ENCODE results near the gene AOC3. TPM values are rescaled to one million over a fixed set of nuclear protein-coding genes. Genes with fewer than 3 reads are reported as not detected.

Gene AOC3
- polyA plus RNA-seq, 3 donors, result 0.85 TPM; not detected in 2

GRCh38 chr17:42900460-42901331 is 49.7 kb downstream of the AOC3 start, which contains the start of gene G6PC1:
TSS of gene G6PC1 (plus strand) at chr17:42900799. CDS start at chr17:42900877, 78 bp downstream.
- no peak within 1 kb of the TSS for H3K4me2 ChIP-seq (replicated peaks; ENCODE audit: extremely low read depth, low read length, poor library complexity, severe bottlenecking)
- Mint-ChIP-seq H3K4me1 (peaks cover 8% of the 10 kb centered on the region), H3K27ac (peak within 1 kb of the TSS in 1 of 7 donors; percentile 0), H3K4me3 (no peak within 1 kb of the TSS), H3K36me3 (no peaks in the 10 kb centered on the region), H3K9me3 (no peaks in the 10 kb centered on the region), H3K27me3 (ENCODE audit: low read depth in 3 of 3) (peaks cover 0 to 5% (median 0%) of the 10 kb centered on the region in 3 donors)
- no peak within 1 kb of the TSS for H3K4me3 ChIP-seq (replicated peaks in 1 of 3; ENCODE audit: low read depth in 2 of 3, low read length in 3 of 3)
- TF ChIP-seq CTCF (IDR thresholded peaks at IDR 0.05), result no peak
- WGBS (ENCODE audit: insufficient coverage), result 94% methylated on average over 5 of the region's 12 CpGs
- no peaks in the 10 kb centered on the region for H3K9me3 ChIP-seq (replicated peaks in 1 of 2; ENCODE audit: control insufficient read depth in 1 of 2, insufficient read depth in 1 of 2, low read length in 2 of 2)
- H3K27ac ChIP-seq (ENCODE audit: low read depth in 1 of 2, low read length in 2 of 2), result no peak within 1 kb of the TSS
- H2AFZ ChIP-seq (ENCODE audit: insufficient read depth, low read depth, low read length, poor library complexity, severe bottlenecking), result no peak within 1 kb of the TSS
- H3K36me3 ChIP-seq (replicated peaks in 1 of 2; ENCODE audit: control insufficient read depth in 1 of 2, insufficient read depth in 2 of 2, low read length in 2 of 2), result no peaks in the 10 kb centered on the region
- no peaks in the 10 kb centered on the region for H4K20me1 ChIP-seq (ENCODE audit: insufficient read depth, low read length)
- no peaks in the 10 kb centered on the region for H3K27me3 ChIP-seq (ENCODE audit: control insufficient read depth in 2 of 2, insufficient read depth in 2 of 2, low read length in 2 of 2)
- no peak for DNase-seq
- H3K9ac ChIP-seq (ENCODE audit: insufficient read depth, low read length, poor library complexity, severe bottlenecking), result no peak within 1 kb of the TSS
- H3K79me2 ChIP-seq (ENCODE audit: insufficient read depth, low read length), result no peaks in the 10 kb centered on the region
- intact Hi-C loops (cut with micrococcal nuclease), result no loop called here
- peaks cover 0 to 1% of the 10 kb centered on the region in 2 donors for H3K4me1 ChIP-seq (ENCODE audit: control insufficient read depth in 1 of 2, insufficient read depth in 2 of 2, low read length in 2 of 2)

GRCh38 chr17:42901535-42902229 is 50.7 kb downstream of the AOC3 start:
- no peaks in the 10 kb centered on the region for H3K9me3 Mint-ChIP-seq
- Histone ChIP-seq H2AFZ (ENCODE audit: insufficient read depth, low read depth, low read length, poor library complexity, severe bottlenecking) (no peak overlapping the region), H3K4me2 (replicated peaks; ENCODE audit: extremely low read depth, low read length, poor library complexity, severe bottlenecking) (no peak overlapping the region), H3K79me2 (ENCODE audit: insufficient read depth, low read length) (no peaks in the 10 kb centered on the region), H3K4me1 (ENCODE audit: control insufficient read depth in 1 of 2, insufficient read depth in 2 of 2, low read length in 2 of 2) (no peaks in the 10 kb centered on the region), H3K4me3 (replicated peaks in 1 of 3; ENCODE audit: low read depth in 2 of 3, low read length in 3 of 3) (no peak overlapping the region), H3K9ac (ENCODE audit: insufficient read depth, low read length, poor library complexity, severe bottlenecking) (no peak overlapping the region), H3K9me3 (replicated peaks in 1 of 2; ENCODE audit: control insufficient read depth in 1 of 2, insufficient read depth in 1 of 2, low read length in 2 of 2) (no peaks in the 10 kb centered on the region), H3K27ac (ENCODE audit: low read depth in 1 of 2, low read length in 2 of 2) (no peak overlapping the region), H4K20me1 (ENCODE audit: insufficient read depth, low read length) (no peaks in the 10 kb centered on the region), H3K36me3 (replicated peaks in 1 of 2; ENCODE audit: control insufficient read depth in 1 of 2, insufficient read depth in 2 of 2, low read length in 2 of 2) (no peaks in the 10 kb centered on the region), H3K27me3 (ENCODE audit: control insufficient read depth in 2 of 2, insufficient read depth in 2 of 2, low read length in 2 of 2) (no peaks in the 10 kb centered on the region)
- intact Hi-C loops (cut with micrococcal nuclease), result no loop called here
- no peak overlapping the region for H3K4me3 Mint-ChIP-seq
- peaks cover 0 to 5% (median 2%) of the 10 kb centered on the region in 3 donors for H3K27me3 Mint-ChIP-seq (ENCODE audit: low read depth in 3 of 3)
- DNase-seq, result no peak
- no peaks in the 10 kb centered on the region for H3K36me3 Mint-ChIP-seq
- H3K27ac Mint-ChIP-seq, result no peak overlapping the region
- H3K4me1 Mint-ChIP-seq, result peaks cover 8% of the 10 kb centered on the region
- 100% methylated on average over 4 of the region's 10 CpGs for WGBS (ENCODE audit: insufficient coverage)
- TF ChIP-seq CTCF (IDR thresholded peaks at IDR 0.05), result no peak

All from CD14-positive monocyte (primary cell).